ENCODE data around the gene GABRG3.

DNA sequence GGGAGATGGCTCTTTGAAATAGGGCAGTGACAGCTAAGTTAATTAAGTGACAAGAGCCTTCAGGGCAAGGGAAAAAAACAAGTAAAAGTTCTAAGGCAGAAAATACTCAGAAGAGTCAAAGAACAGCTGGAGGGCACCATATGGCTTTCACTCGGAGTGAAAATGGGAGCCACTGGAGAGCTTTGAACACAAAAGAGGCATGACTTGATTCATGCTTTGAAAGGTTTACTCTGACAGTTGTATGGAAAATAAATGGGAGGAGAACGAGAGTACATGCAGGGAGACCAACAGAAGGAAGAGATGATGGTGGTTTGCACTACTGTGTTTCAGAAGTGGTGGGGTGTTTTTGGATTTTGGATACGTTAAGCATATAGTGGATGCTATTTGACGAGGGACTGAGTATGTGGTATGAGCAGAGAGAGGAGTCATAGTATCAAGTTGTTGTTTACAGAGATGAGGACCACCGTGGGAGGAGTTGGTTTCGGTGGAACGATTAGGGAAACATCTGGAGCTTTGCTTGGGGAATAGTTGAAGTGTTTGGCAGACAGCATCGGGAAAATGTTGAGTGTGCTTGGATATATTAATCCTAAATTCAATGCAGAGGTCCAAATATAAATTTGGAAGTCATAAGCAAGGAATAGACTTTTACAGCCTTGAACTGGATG lies 411.5 kb downstream of the GABRG3 start:
- TF ChIP-seq RXRA (IDR thresholded peaks at IDR 0.05): no peak
- TF ChIP-seq, protein P1, sequence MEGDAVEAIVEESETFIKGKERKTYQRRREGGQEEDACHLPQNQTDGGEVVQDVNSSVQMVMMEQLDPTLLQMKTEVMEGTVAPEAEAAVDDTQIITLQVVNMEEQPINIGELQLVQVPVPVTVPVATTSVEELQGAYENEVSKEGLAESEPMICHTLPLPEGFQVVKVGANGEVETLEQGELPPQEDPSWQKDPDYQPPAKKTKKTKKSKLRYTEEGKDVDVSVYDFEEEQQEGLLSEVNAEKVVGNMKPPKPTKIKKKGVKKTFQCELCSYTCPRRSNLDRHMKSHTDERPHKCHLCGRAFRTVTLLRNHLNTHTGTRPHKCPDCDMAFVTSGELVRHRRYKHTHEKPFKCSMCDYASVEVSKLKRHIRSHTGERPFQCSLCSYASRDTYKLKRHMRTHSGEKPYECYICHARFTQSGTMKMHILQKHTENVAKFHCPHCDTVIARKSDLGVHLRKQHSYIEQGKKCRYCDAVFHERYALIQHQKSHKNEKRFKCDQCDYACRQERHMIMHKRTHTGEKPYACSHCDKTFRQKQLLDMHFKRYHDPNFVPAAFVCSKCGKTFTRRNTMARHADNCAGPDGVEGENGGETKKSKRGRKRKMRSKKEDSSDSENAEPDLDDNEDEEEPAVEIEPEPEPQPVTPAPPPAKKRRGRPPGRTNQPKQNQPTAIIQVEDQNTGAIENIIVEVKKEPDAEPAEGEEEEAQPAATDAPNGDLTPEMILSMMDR (IDR thresholded peaks at IDR 0.05; ENCODE audit: low read depth, low read length, missing input control): no peak
- no peak for TF ChIP-seq FOXA1 (IDR thresholded peaks at IDR 0.05)
- no peak for TF ChIP-seq GABPA (IDR thresholded peaks at IDR 0.05 in 1 of 2, conservative IDR thresholded peaks at IDR 0.05 in 1 of 2)
- no peak for TF ChIP-seq TAF1 (conservative IDR thresholded peaks at IDR 0.05)
- TF ChIP-seq, protein P2, sequence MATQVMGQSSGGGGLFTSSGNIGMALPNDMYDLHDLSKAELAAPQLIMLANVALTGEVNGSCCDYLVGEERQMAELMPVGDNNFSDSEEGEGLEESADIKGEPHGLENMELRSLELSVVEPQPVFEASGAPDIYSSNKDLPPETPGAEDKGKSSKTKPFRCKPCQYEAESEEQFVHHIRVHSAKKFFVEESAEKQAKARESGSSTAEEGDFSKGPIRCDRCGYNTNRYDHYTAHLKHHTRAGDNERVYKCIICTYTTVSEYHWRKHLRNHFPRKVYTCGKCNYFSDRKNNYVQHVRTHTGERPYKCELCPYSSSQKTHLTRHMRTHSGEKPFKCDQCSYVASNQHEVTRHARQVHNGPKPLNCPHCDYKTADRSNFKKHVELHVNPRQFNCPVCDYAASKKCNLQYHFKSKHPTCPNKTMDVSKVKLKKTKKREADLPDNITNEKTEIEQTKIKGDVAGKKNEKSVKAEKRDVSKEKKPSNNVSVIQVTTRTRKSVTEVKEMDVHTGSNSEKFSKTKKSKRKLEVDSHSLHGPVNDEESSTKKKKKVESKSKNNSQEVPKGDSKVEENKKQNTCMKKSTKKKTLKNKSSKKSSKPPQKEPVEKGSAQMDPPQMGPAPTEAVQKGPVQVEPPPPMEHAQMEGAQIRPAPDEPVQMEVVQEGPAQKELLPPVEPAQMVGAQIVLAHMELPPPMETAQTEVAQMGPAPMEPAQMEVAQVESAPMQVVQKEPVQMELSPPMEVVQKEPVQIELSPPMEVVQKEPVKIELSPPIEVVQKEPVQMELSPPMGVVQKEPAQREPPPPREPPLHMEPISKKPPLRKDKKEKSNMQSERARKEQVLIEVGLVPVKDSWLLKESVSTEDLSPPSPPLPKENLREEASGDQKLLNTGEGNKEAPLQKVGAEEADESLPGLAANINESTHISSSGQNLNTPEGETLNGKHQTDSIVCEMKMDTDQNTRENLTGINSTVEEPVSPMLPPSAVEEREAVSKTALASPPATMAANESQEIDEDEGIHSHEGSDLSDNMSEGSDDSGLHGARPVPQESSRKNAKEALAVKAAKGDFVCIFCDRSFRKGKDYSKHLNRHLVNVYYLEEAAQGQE (IDR thresholded peaks at IDR 0.05): no peak
- no peak for TF ChIP-seq SP1 (IDR thresholded peaks at IDR 0.05)
- no peak for TF ChIP-seq RAD21 (IDR thresholded peaks at IDR 0.05)
- no peak for TF ChIP-seq NR2F2 (IDR thresholded peaks at IDR 0.05)
- no peak for TF ChIP-seq YY1 (IDR thresholded peaks at IDR 0.05)
- no peak for TF ChIP-seq HNF4G (IDR thresholded peaks at IDR 0.05)

Measured in liver (tissue), 3 donors.